K562 (cell line): ENCODE results near the gene EYA3. TPM values are rescaled to one million over a fixed set of nuclear protein-coding genes. Genes with fewer than 3 reads are reported as not detected.

Experiments used
- ATAC-seq: fragments of 200-7000 bp; cut with Tn5 transposase; 3 replicates; pipeline ENCODE4 v1.9.1; 2020; ENCODE audit warnings: moderate library complexity
- BruUV-seq: library from RNA; stranded (reverse); fragments of 400-500 nt; replicated peaks from 2 replicates; lab custom pipeline; 2021; lab: Mats Ljungman, UMichigan
- CTCF ChIA-PET: fragments of 300-600 bp; formaldehyde crosslinking; extraction: SDS; loops from one replicate; lab custom pipeline; 2021; ENCODE audit warnings: low intra/inter-chr PET ratio; lab: Yijun Ruan, JAX
- POLR2A ChIA-PET: fragments of 300-600, 350-650 bp; sonication (Branson Sonifier 250); formaldehyde crosslinking; extraction: SDS; loops from one replicate; lab custom pipeline; 2021; ENCODE audit warnings: antibody characterized with exemption, inconsistent platforms; lab: Yijun Ruan, JAX
- DNase-seq, 4 experiments: peaks; one replicate each; pipeline versions ENCODE4 v3.0.0 to v3.0.0-alpha.2; 2011 to 2018; ENCODE audit warnings: low spot score in 3 of 4, mixed read lengths in 3 of 4; ENCODE audit errors: extremely low read depth in 1 of 4
- FAIRE-seq: peaks from 2 replicates; lab custom pipeline; 2011; peaks lifted over from hg19 to GRCh38; lab: Jason Lieb, UNC
- H2AFZ ChIP-seq: 2 replicates; pipeline ENCODE4 v1.6.0; 2011; ENCODE audit warnings: low read depth, low read length, control low read depth, inconsistent platforms
- H3K27ac ChIP-seq: fragments of 200-600 bp; 3 replicates; pipeline ENCODE4 v1.8.0; 2011; ENCODE audit warnings: low read depth, mild to moderate bottlenecking, control low read depth, inconsistent platforms, low read length, moderate library complexity, mixed read lengths; ENCODE audit errors: extremely low read depth
- H3K27me3 ChIP-seq, 2 experiments: fragments of 300-600 bp in 1 of 2; 2 replicates in 1 of 2; 3 replicates in 1 of 2; pipeline versions ENCODE4 v1.6.0 to v1.8.0; 2011; ENCODE audit warnings: inconsistent platforms in 2 of 2, low read length in 2 of 2, mild to moderate bottlenecking in 1 of 2, mixed read lengths in 1 of 2, moderate library complexity in 1 of 2; ENCODE audit not compliant: control insufficient read depth in 2 of 2, insufficient read depth in 2 of 2
- H3K36me3 ChIP-seq: fragments of 300-600 bp; 3 replicates; pipeline ENCODE4 v1.8.0; 2011; ENCODE audit warnings: mild to moderate bottlenecking, low read length, inconsistent platforms; ENCODE audit not compliant: control insufficient read depth, insufficient read depth
- H3K4me1 ChIP-seq, 2 experiments: fragments of 200-600 bp in 1 of 2; replicated peaks in 1 of 2; 2 replicates in 1 of 2; 3 replicates in 1 of 2; pipeline versions ENCODE4 v1.5.1 to v1.8.0; 2011; ENCODE audit warnings: inconsistent platforms in 2 of 2, low read length in 2 of 2, mild to moderate bottlenecking in 1 of 2, mixed read lengths in 1 of 2, moderate library complexity in 1 of 2; ENCODE audit not compliant: control insufficient read depth in 2 of 2, insufficient read depth in 2 of 2
- H3K4me2 ChIP-seq: 2 replicates; pipeline ENCODE4 v1.6.1; 2011; ENCODE audit warnings: low read length, control low read depth, inconsistent platforms, mixed read lengths; ENCODE audit not compliant: insufficient read depth
- H3K4me3 ChIP-seq: fragments of 200-600 bp; sonication (generic), shearing (Covaris generic); 2 replicates; pipeline ENCODE4 v1.5.1; 2016; ENCODE audit warnings: control low read depth, inconsistent platforms
- H3K79me2 ChIP-seq: fragments of 200-600 bp; 3 replicates; pipeline ENCODE4 v1.8.0; 2011; ENCODE audit warnings: low read length, inconsistent platforms; ENCODE audit not compliant: control insufficient read depth, insufficient read depth
- H3K9ac ChIP-seq, 2 experiments: 2 replicates each; pipeline versions ENCODE4 v1.6.0 to v1.6.1; 2011; ENCODE audit warnings: low read depth in 2 of 2, low read length in 2 of 2, control low read depth in 1 of 2, inconsistent platforms in 1 of 2, mild to moderate bottlenecking in 1 of 2, mixed read lengths in 1 of 2; ENCODE audit not compliant: insufficient read depth in 1 of 2
- H3K9me1 ChIP-seq: one replicate; pipeline ENCODE4 v1.6.0; 2011; ENCODE audit warnings: inconsistent platforms, mild to moderate bottlenecking, low read length, moderate library complexity; ENCODE audit not compliant: control insufficient read depth, insufficient read depth
- H3K9me3 ChIP-seq: replicated peaks from 2 replicates; pipeline ENCODE4 v1.5.1; 2011; ENCODE audit warnings: low read depth, low read length, inconsistent platforms; ENCODE audit not compliant: control insufficient read depth, insufficient read depth
- H4K20me1 ChIP-seq: replicated peaks from 2 replicates; pipeline ENCODE4 v1.6.1; 2011; ENCODE audit warnings: low read length, inconsistent platforms, mixed read lengths; ENCODE audit not compliant: control insufficient read depth, insufficient read depth
- FOXP1 ChIP-seq: sonication (generic); formaldehyde crosslinking; IDR thresholded peaks from 2 replicates; pipeline ENCODE4 v1.8.0; 2022; ENCODE audit warnings: mild to moderate bottlenecking, missing genetic modification reagents
- KLF10 ChIP-seq: fragments of 250-450 bp; sonication (Bioruptor Pico); IDR thresholded peaks from 2 replicates; pipeline ENCODE4 v1.6.1; 2021; ENCODE audit warnings: matching md5 sums
- RBFOX2 ChIP-seq: fragments of 200-400 bp; formaldehyde crosslinking; IDR thresholded peaks from 2 replicates; pipeline ENCODE4 v1.6.1; 2017; ENCODE audit warnings: low read depth, mild to moderate bottlenecking, low read length, moderate library complexity
- RBM14 ChIP-seq: fragments of 200-400 bp; formaldehyde crosslinking; IDR thresholded peaks from 2 replicates; pipeline ENCODE4 v1.6.1; 2018; ENCODE audit warnings: low read depth, mild to moderate bottlenecking, low read length, moderate library complexity, borderline replicate concordance; ENCODE audit not compliant: insufficient read depth
- SMC3 ChIP-seq: conservative IDR thresholded peaks from 2 replicates; pipeline ENCODE4 v1.6.1; 2011; ENCODE audit warnings: low read depth, low read length, improper control_type of control experiment; ENCODE audit not compliant: insufficient read depth
- WHSC1 ChIP-seq: IDR thresholded peaks from one replicate; pipeline ENCODE4 v1.6.1; 2012; ENCODE audit warnings: low read length, control low read depth, inconsistent platforms
- ZEB2 ChIP-seq: fragments of 450-650 bp; IDR thresholded peaks from 2 replicates; pipeline ENCODE4 v1.6.1; 2016
- ZNF354B ChIP-seq: fragments of 250-450 bp; sonication (Bioruptor Pico); IDR thresholded peaks from 2 replicates; pipeline ENCODE4 v1.4.0; 2020
- WGBS: fragments of 100-300 bp; shearing (Covaris generic); methylation state at CpG from one replicate; pipeline ENCODE4 v1.1.6; 2016; ENCODE audit warnings: low coverage, mixed read lengths; ENCODE audit not compliant: insufficient coverage; ENCODE audit errors: missing lambda C conversion rate; 5-methylcytosine and 5-hydroxymethylcytosine counted together
- in situ Hi-C: fragments of 300-500 bp; cut with MboI; formaldehyde crosslinking; loops from 4 replicates; pipeline ENCODE4 v1.15.0; 2018; ENCODE audit warnings: inconsistent platforms, mixed read lengths
- intact Hi-C: fragments of 100-400 bp; cut with micrococcal nuclease; formaldehyde crosslinking; loops from 2 replicates; pipeline ENCODE4 v1.14.2; 2022
- polyA plus RNA-seq, 8 experiments: library from polyadenylated mRNA; depleted of rRNA in 4 of 8; stranded (reverse) in 5 of 8; unstranded in 3 of 8; fragments of >200 nt; fragmentation: Nextera tagmentation in 2 of 8; fragmentation: Illumina TruSeq in 1 of 8; extraction: Ambion mirVana in 2 of 8; extraction: Trizol in 1 of 8; gene quantifications; 2 replicates each; pipeline versions ENCODE4 v1.2.1 to v1.2.3, GENCODE V29; 2011 to 2014; ENCODE audit warnings: inconsistent platforms in 1 of 8, missing spikeins in 1 of 8
- total RNA-seq, 7 experiments: library from RNA; depleted of rRNA in 6 of 7; stranded (reverse); fragments of >200 nt in 6 of 7; fragmentation: Illumina TruSeq in 2 of 7; extraction: Trizol in 2 of 7; gene quantifications; 2 replicates each; pipeline versions ENCODE4 v1.2.1 to v1.2.3, GENCODE V29; 2011 to 2021; ENCODE audit warnings: low replicate concordance in 1 of 7
- TF ChIP-seq, protein P1 (sequence below): fragments of 450-650 bp; IDR thresholded peaks from 2 replicates; pipeline ENCODE4 v1.6.1; 2016; ENCODE audit warnings: borderline replicate concordance

EYA3 gene
- total and polyA plus RNA-seq, 9 of the 15 experiments (the other 6 are each of a cell fraction or from before 2014, with no cell fraction given), result 21.7 to 64.0 (median 43.6) TPM

DNA sequence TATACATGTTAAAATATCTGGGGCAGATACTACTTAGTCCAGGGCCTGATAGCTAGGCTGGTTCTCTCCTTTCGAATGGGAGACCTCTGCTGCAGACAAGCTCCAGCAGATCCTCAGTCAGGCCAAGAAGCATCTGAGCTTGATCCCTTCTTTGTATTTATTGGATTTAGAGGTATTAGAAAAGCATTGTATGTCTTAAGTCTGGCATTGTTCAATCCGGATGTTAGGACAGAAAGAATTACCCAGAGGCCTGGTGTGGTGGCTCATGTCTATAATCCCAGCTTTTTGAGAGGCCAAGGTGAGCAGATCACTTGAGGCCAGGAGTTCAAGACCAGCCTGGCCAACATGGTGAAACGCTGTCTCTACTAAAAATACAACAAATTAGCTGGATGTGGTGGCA lies 21.2 kb upstream of the EYA3 start:
- no peak for FAIRE-seq

More for the DNA sequence above, 21.2 kb upstream of the EYA3 start:
- H3K4me2 ChIP-seq, result no peak overlapping the region
- H3K9ac ChIP-seq, result no peak overlapping the region
- ATAC-seq, result no peak
- TF ChIP-seq, protein P1, sequence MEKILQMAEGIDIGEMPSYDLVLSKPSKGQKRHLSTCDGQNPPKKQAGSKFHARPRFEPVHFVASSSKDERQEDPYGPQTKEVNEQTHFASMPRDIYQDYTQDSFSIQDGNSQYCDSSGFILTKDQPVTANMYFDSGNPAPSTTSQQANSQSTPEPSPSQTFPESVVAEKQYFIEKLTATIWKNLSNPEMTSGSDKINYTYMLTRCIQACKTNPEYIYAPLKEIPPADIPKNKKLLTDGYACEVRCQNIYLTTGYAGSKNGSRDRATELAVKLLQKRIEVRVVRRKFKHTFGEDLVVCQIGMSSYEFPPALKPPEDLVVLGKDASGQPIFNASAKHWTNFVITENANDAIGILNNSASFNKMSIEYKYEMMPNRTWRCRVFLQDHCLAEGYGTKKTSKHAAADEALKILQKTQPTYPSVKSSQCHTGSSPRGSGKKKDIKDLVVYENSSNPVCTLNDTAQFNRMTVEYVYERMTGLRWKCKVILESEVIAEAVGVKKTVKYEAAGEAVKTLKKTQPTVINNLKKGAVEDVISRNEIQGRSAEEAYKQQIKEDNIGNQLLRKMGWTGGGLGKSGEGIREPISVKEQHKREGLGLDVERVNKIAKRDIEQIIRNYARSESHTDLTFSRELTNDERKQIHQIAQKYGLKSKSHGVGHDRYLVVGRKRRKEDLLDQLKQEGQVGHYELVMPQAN, result no peak
- TF ChIP-seq FOXP1 (CRISPR knock-in tag), result no peak
- no peak for TF ChIP-seq ZEB2
- no peak for TF ChIP-seq SMC3
- no peak for TF ChIP-seq WHSC1
- no peak for TF ChIP-seq ZNF354B (CRISPR knock-in tag)
- TF ChIP-seq RBM14, result no peak
- no peak for TF ChIP-seq KLF10 (CRISPR knock-in tag)
- no peak for TF ChIP-seq RBFOX2
- TF ChIP-seq, all 486 proteins: peak for 0
- no peak for DNase-seq
- no peak overlapping the region for H2AFZ ChIP-seq
- H3K4me1 ChIP-seq, result peaks cover 1 to 18% of the 10 kb centered on the region in 2 experiments; a peak in 3 of 5 replicates
- in situ Hi-C loops (no loop called here), intact Hi-C loops (no loop called here)
- 31% methylated on average over 3 of the region's 3 CpGs for WGBS
- POLR2A ChIA-PET, result interaction anchor here (0.9 to 1.7 kb wide), 4 partner anchors 8 to 37 kb away, joined by 3 to 7 read pairs (median 4); no protein-coding TSS in a partner anchor
- H3K4me3 ChIP-seq, result no peak overlapping the region
- no peaks in the 10 kb centered on the region for H3K27me3 ChIP-seq
- BruUV-seq, result no TSS peak
- H3K9me3 ChIP-seq, result no peaks in the 10 kb centered on the region
- H3K36me3 ChIP-seq, result no peaks in the 10 kb centered on the region
- H3K79me2 ChIP-seq, result no peaks in the 10 kb centered on the region
- H3K27ac ChIP-seq, result no peak overlapping the region
- no peaks in the 10 kb centered on the region for H3K9me1 ChIP-seq
- CTCF ChIA-PET, result no interaction called here
- H4K20me1 ChIP-seq, result no peaks in the 10 kb centered on the region
